Endothelial cell of umbilical vein (primary cell): ENCODE data around the gene IL32. TPM values are rescaled to one million over a fixed set of nuclear protein-coding genes. Genes with fewer than 3 reads are reported as not detected.
A peak's percentile ranks its signal among the peaks of the same experiment; 100 is the strongest.

Source experiments
- BruUV-seq: library from RNA; stranded (reverse); fragments of 400-500 nt; replicated peaks from 2 replicates; lab custom pipeline; 2021; lab: Mats Ljungman, UMichigan
- CTCF ChIA-PET: fragments of 300-600, 350-600 bp; sonication (Branson Sonifier 250); formaldehyde crosslinking; loops from one replicate; lab custom pipeline; 2021; ENCODE audit warnings: antibody characterized with exemption, inconsistent platforms; lab: Charles Lee
- POLR2A ChIA-PET: fragments of 300-600, 350-600 bp; sonication (Branson Sonifier 250); formaldehyde crosslinking; loops from one replicate; lab custom pipeline; 2021; ENCODE audit warnings: antibody characterized with exemption, inconsistent platforms; lab: Charles Lee
- DNase-seq: peaks from one replicate; pipeline ENCODE4 v3.0.0-alpha.2; 2011; ENCODE audit warnings: low read depth, low spot score
- FAIRE-seq: peaks from 2 replicates; lab custom pipeline; 2011; peaks lifted over from hg19 to GRCh38; lab: Jason Lieb, UNC
- H2AFZ ChIP-seq: 2 replicates; pipeline ENCODE4 v1.6.0; 2012; ENCODE audit warnings: low read depth, low read length, control low read depth, inconsistent platforms
- H3K27ac ChIP-seq: 2 replicates; pipeline ENCODE4 v1.5.1; 2011; ENCODE audit warnings: low read depth, mild to moderate bottlenecking, control low read depth, low read length, moderate library complexity; ENCODE audit not compliant: insufficient read depth
- H3K27me3 ChIP-seq, 2 experiments: 2 replicates each; pipeline versions ENCODE4 v1.6.0 to v1.6.1; 2011; ENCODE audit warnings: low read length in 2 of 2, mixed read lengths in 1 of 2; ENCODE audit not compliant: control insufficient read depth in 2 of 2, insufficient read depth in 2 of 2
- H3K36me3 ChIP-seq, 2 experiments: 2 replicates in 1 of 2; 3 replicates in 1 of 2; pipeline ENCODE4 v1.5.1; 2011; ENCODE audit warnings: low read length in 2 of 2, mild to moderate bottlenecking in 1 of 2, moderate library complexity in 1 of 2; ENCODE audit not compliant: control insufficient read depth in 2 of 2, insufficient read depth in 2 of 2; ENCODE audit errors: extremely low read depth in 1 of 2
- H3K4me1 ChIP-seq: 3 replicates; pipeline ENCODE4 v1.5.1; 2011; ENCODE audit warnings: mild to moderate bottlenecking, low read length; ENCODE audit not compliant: control insufficient read depth, insufficient read depth; ENCODE audit errors: extremely low read depth
- H3K4me2 ChIP-seq: 2 replicates; pipeline ENCODE4 v1.6.1; 2011; ENCODE audit warnings: low read length, control low read depth, mixed read lengths; ENCODE audit not compliant: insufficient read depth
- H3K4me3 ChIP-seq, 3 experiments: fragments of 200-600 bp in 1 of 3; sonication (generic), shearing (Covaris generic) in 1 of 3; replicated peaks in 1 of 3; 2 replicates each; pipeline ENCODE4 v1.5.1; 2011 to 2016; ENCODE audit warnings: control low read depth in 3 of 3, low read length in 3 of 3, mild to moderate bottlenecking in 2 of 3, inconsistent platforms in 1 of 3, low read depth in 1 of 3, moderate library complexity in 1 of 3; ENCODE audit not compliant: insufficient read depth in 1 of 3
- H3K79me2 ChIP-seq: 2 replicates; pipeline ENCODE4 v1.6.0; 2012; ENCODE audit warnings: low read length, inconsistent platforms; ENCODE audit not compliant: control insufficient read depth, insufficient read depth
- H3K9ac ChIP-seq: replicated peaks from 2 replicates; pipeline ENCODE3; 2011; ENCODE audit warnings: low read length, control low read depth; ENCODE audit not compliant: insufficient read depth; ENCODE audit errors: extremely low read depth
- H3K9me1 ChIP-seq: replicated peaks from 3 replicates; pipeline ENCODE4 v1.6.0; 2011; ENCODE audit warnings: mild to moderate bottlenecking, low read length; ENCODE audit not compliant: control insufficient read depth, insufficient read depth; ENCODE audit errors: extremely low read depth
- H3K9me3 ChIP-seq: replicated peaks from 2 replicates; pipeline ENCODE4 v1.5.1; 2012; ENCODE audit warnings: low read length, inconsistent platforms; ENCODE audit not compliant: control insufficient read depth, insufficient read depth
- H4K20me1 ChIP-seq: replicated peaks from 2 replicates; pipeline ENCODE3; 2011; ENCODE audit warnings: mild to moderate bottlenecking, low read length; ENCODE audit not compliant: control insufficient read depth, insufficient read depth; ENCODE audit errors: extremely low read depth
- CTCF ChIP-seq, 2 donors: IDR thresholded peaks; 1 replicate in 1 of 2; 2 replicates in 1 of 2; pipeline ENCODE4 v1.5.1; 2011; ENCODE audit warnings: low read length in 2 of 2, mild to moderate bottlenecking in 2 of 2, moderate library complexity in 2 of 2, control low read depth in 1 of 2, inconsistent platforms in 1 of 2, low read depth in 1 of 2; ENCODE audit not compliant: insufficient read depth in 1 of 2; ENCODE audit errors: extremely low read depth in 1 of 2
- MAX ChIP-seq: IDR thresholded peaks from 2 replicates; pipeline ENCODE4 v1.6.1; 2011; ENCODE audit not compliant: insufficient read depth, insufficient read length
- dilution Hi-C: fragments of 300-500 bp; cut with MboI; formaldehyde crosslinking; loops from one replicate; pipeline ENCODE4 v1.15.0; 2019; ENCODE audit warnings: low sequenced_read_pairs; ENCODE audit not compliant: extremely low pct_ligation_motif_present
- intact Hi-C: fragments of 100-400 bp; cut with micrococcal nuclease; formaldehyde crosslinking; loops from one replicate; pipeline ENCODE4 v1.10.0; 2022
- polyA plus RNA-seq, 4 experiments: library from polyadenylated mRNA; depleted of rRNA in 3 of 4; stranded (reverse) in 3 of 4; unstranded in 1 of 4; fragments of >200 nt; gene quantifications; 2 replicates each; pipeline versions ENCODE4 v1.2.1 to v1.2.3, GENCODE V29; 2011 to 2012; ENCODE audit warnings: missing spikeins in 1 of 4
- total RNA-seq: library from RNA; stranded (reverse); gene quantifications from 2 replicates; pipeline ENCODE4 v1.2.3, GENCODE V29; 2021

IL32 gene
- total and polyA plus RNA-seq, 2 donors (not counting 3 experiments of a cell fraction or from before 2014, with no cell fraction given) = 55.7 to 336 TPM

GRCh38 chr16:3101018-3101840, 35.8 kb downstream of the IL32 start:
- ChIA-PET CTCF (interaction anchor here (0.9 to 3.4 kb wide), 10 partner anchors 8 to 78 kb away, joined by 3 to 29 read pairs (median 7); partner anchors contain the start of genes HCFC1R1, THOC6 and ZNF205), POLR2A (interaction anchor here (0.6 kb wide), 1 partner anchor 31 kb away, joined by 3 read pairs; no protein-coding TSS in a partner anchor)
- Histone ChIP-seq H4K20me1 (no peaks in the 10 kb centered on the region), H2AFZ (peak overlapping the region; percentile 23), H3K36me3 (no peaks in the 10 kb centered on the region), H3K27me3 (peaks cover 0 to 2% of the 10 kb centered on the region in 2 experiments), H3K4me3 (no peak overlapping the region), H3K4me2 (no peak overlapping the region), H3K9me1 (no peaks in the 10 kb centered on the region), H3K79me2 (no peaks in the 10 kb centered on the region), H3K9me3 (no peaks in the 10 kb centered on the region), H3K9ac (peak overlapping the region; percentile 17), H3K27ac (peak overlapping the region; percentile 53), H3K4me1 (peaks cover 32% of the 10 kb centered on the region)
- TF ChIP-seq MAX (no peak), CTCF (IDR thresholded peaks at IDR 0.05; ENCODE audit: extremely low read depth in 1 of 2, insufficient read depth in 1 of 2, low read depth in 1 of 2, low read length in 2 of 2) (peak; percentile 48 to 59)
- TSS peak; percentile 41 for BruUV-seq
- peak; percentile 49 for FAIRE-seq
- dilution Hi-C loops (no loop called here), intact Hi-C loops (loop anchor here (2.0 kb wide), 1 partner anchor 34 kb away; the partner anchor contains the start of gene ZNF213)
- DNase-seq = peak; percentile 33
